Measurements from ENCODE around the gene STK38L. TPM values are rescaled to one million over a fixed set of nuclear protein-coding genes. Genes with fewer than 3 reads are reported as not detected.

STK38L gene
- polyA plus RNA-seq, 2 of the 4 experiments (the other 2 are of a cell fraction), result 17.3 to 32.2 TPM

DNA sequence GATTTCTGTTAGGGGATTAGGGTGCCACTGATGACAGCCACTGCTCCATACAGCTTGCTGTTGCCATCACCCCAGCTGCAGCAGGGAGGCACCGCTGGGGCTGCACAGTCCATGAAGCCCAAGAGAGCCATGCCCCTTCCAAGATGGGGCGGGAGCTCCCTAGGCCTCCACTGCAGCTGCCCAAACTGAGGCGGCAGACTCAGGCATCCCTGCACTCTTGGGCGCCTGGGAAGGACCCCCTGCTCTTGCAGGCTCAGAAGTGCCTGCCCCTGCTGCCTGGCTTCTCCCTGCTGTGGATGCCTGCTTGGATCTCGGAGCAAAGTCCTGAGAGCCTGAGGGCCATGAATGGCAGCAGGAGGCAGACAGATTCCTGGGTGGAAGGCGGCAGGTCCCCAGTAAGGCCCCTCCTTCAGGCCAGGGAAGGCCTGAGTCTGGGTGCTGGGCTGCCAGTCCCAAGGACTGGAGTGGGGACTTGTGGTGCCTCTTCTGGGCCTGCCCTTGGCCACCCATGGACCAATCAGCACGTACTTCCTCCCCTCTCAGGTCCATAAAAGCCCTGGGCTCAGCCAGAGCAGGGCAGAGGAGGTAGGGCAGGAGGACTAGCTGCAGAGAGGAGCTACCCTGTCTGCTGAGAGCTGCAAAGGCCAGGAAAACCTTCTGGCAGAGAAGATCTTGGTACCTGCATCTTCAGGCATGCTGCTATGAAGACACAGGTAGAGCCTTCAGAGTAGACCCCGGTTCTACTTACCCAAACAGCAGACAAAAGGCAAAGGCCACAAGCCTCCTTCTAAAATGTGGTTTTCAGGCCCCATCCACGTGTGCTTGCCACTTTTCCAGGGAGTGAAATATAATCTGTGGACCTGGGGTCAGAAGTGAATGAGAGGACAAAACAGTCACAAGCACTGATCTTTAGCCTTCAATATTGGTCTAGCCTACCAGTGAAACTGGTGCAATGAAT is 30.0 kb upstream of the STK38L start:
- 69% methylated on average over 8 of the region's 9 CpGs for WGBS (ENCODE audit: missing lambda C conversion rate)
- Histone ChIP-seq H3K4me2 (no peak overlapping the region), H3K4me3 (no peak overlapping the region), H3K9me3 (peaks cover 2% of the 10 kb centered on the region; the same call in 1 of the 3 replicates), H3K27ac (no peak overlapping the region), H3K4me1 (no peaks in the 10 kb centered on the region)
- CTCF ChIA-PET, result interaction anchor here (0.6 to 2.3 kb wide), 2 partner anchors 24 to 1175 kb away, joined by 3 to 9 read pairs; no protein-coding TSS in a partner anchor
- no peak for TF ChIP-seq HOXA7 (CRISPR knock-in tag; IDR thresholded peaks at IDR 0.05)
- TF ChIP-seq TP53 (CRISPR knock-in tag; IDR thresholded peaks at IDR 0.05), result no peak
- TF ChIP-seq RARB (CRISPR knock-in tag; IDR thresholded peaks at IDR 0.05), result no peak
- TF ChIP-seq EP300 (IDR thresholded peaks at IDR 0.05), result no peak
- TF ChIP-seq KDM1A (IDR thresholded peaks at IDR 0.05; ENCODE audit: low read depth), result no peak
- no peak for TF ChIP-seq ZNF302 (CRISPR knock-in tag; IDR thresholded peaks at IDR 0.05)
- no peak for TF ChIP-seq HDAC2 (IDR thresholded peaks at IDR 0.05)
- TF ChIP-seq NPAS2 (CRISPR knock-in tag; IDR thresholded peaks at IDR 0.05; ENCODE audit: borderline replicate concordance), result no peak
- TF ChIP-seq JUNB (IDR thresholded peaks at IDR 0.05), result no peak
- no peak for TF ChIP-seq FOSL2 (IDR thresholded peaks at IDR 0.05)
- no peak for TF ChIP-seq FOSL2 (CRISPR knock-in tag; IDR thresholded peaks at IDR 0.05)
- TF ChIP-seq POLR2A (IDR thresholded peaks at IDR 0.05; ENCODE audit: low read length), result no peak
- TF ChIP-seq, protein P1, sequence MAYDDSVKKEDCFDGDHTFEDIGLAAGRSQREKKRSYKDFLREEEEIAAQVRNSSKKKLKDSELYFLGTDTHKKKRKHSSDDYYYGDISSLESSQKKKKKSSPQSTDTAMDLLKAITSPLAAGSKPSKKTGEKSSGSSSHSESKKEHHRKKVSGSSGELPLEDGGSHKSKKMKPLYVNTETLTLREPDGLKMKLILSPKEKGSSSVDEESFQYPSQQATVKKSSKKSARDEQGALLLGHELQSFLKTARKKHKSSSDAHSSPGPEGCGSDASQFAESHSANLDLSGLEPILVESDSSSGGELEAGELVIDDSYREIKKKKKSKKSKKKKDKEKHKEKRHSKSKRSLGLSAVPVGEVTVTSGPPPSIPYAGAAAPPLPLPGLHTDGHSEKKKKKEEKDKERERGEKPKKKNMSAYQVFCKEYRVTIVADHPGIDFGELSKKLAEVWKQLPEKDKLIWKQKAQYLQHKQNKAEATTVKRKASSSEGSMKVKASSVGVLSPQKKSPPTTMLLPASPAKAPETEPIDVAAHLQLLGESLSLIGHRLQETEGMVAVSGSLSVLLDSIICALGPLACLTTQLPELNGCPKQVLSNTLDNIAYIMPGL (CRISPR knock-in tag; IDR thresholded peaks at IDR 0.05; ENCODE audit: borderline replicate concordance), result no peak
- no peak for TF ChIP-seq MAX (IDR thresholded peaks at IDR 0.05)
- no peak for TF ChIP-seq NFE2L2 (conservative IDR thresholded peaks at IDR 0.05; ENCODE audit: low read length)
- no peak for TF ChIP-seq TFCP2L1 (CRISPR knock-in tag; IDR thresholded peaks at IDR 0.05)
- TF ChIP-seq RNF2 (IDR thresholded peaks at IDR 0.05; ENCODE audit: borderline replicate concordance, low read depth), result no peak
- TF ChIP-seq HOXB5 (CRISPR knock-in tag; IDR thresholded peaks at IDR 0.05), result no peak
- DNase-seq (ENCODE audit: low read depth in 1 of 2, low spot score in 1 of 2), result no peak
- peak in 1 of 2 experiments; percentile 35; a peak in 3 of 6 replicates for ATAC-seq
- POLR2A ChIA-PET, result no interaction called here
- FAIRE-seq, result no peak

DNA sequence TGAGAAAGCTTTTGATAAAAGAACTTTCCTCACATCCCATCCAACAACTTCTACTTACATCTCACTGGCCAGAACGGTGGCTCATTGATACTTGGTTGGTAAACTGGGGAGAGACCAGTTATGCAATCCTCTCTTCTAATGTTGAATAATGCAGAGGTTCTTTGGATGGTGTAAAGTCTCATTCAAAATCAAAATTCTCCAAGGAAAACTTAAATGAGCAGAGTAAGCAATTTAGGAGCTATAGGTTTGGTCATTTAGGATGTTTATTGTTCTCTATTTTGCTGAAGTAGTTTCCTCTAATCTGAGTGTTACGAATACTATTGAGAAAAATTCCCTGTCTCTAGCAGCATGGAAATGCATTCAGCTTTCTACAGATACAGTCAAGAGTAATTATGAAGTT is 26.5 kb upstream of the STK38L start:
- no peak overlapping the region for H3K4me3 ChIP-seq
- no peak for TF ChIP-seq BHLHE40 (IDR thresholded peaks at IDR 0.05; ENCODE audit: low read depth, low read length)
- no peak for TF ChIP-seq MAZ (IDR thresholded peaks at IDR 0.05; ENCODE audit: borderline replicate concordance, low read depth, low read length)
- no peak for TF ChIP-seq HOXB5 (CRISPR knock-in tag; IDR thresholded peaks at IDR 0.05)
- no peak for TF ChIP-seq ESRRA (IDR thresholded peaks at IDR 0.05; ENCODE audit: borderline replicate concordance, low read length)
- TF ChIP-seq EP300 (IDR thresholded peaks at IDR 0.05), result no peak
- TF ChIP-seq EHF (CRISPR knock-in tag; IDR thresholded peaks at IDR 0.05), result no peak
- TF ChIP-seq MAFK (IDR thresholded peaks at IDR 0.05; ENCODE audit: partially characterized antibody), result peak; percentile 65
- WGBS (ENCODE audit: missing lambda C conversion rate), result 86% methylated on average over 2 of the region's 2 CpGs
- ChIA-PET CTCF (interaction anchor here (0.6 to 1.2 kb wide), 3 partner anchors 17 to 54 kb away, joined by 3 to 4 read pairs (median 3); no protein-coding TSS in a partner anchor), POLR2A (no interaction called here)
- no peak for DNase-seq (ENCODE audit: low read depth in 1 of 2, low spot score in 1 of 2)
- H3K4me2 ChIP-seq, result no peak overlapping the region
- no peaks in the 10 kb centered on the region for H3K9me3 ChIP-seq
- H3K27ac ChIP-seq, result no peak overlapping the region
- ATAC-seq, result no peak
- no peak for FAIRE-seq
- H3K4me1 ChIP-seq, result no peaks in the 10 kb centered on the region

DNA sequence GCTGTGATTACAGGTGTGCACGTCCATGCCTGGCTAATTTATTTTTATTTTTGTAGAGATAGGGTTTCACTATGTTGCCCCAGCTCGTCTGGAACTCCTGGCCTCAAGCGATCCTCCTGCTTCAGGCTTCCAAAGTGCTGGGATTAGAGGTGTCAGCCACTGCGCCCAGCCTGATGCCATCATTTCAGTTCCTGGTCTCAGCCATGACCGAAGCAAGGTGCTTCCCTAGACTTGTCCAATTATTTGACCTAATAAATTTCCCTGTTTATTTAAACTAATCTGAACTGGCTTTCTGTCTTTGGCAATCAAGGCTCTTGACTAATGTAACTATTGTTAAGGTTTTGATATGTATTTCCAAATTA is 24.4 kb upstream of the STK38L start:
- Histone ChIP-seq H3K9me3 (no peaks in the 10 kb centered on the region), H3K4me1 (no peaks in the 10 kb centered on the region)

More for the DNA sequence above, 24.4 kb upstream of the STK38L start:
- TF ChIP-seq HES2 (IDR thresholded peaks at IDR 0.05), result no peak
- TF ChIP-seq ZNF302 (CRISPR knock-in tag; IDR thresholded peaks at IDR 0.05), result no peak
- TF ChIP-seq HOXA7 (CRISPR knock-in tag; IDR thresholded peaks at IDR 0.05), result no peak
- no peak for TF ChIP-seq CHD2 (IDR thresholded peaks at IDR 0.05; ENCODE audit: low read length, partially characterized antibody)
- TF ChIP-seq TP53 (CRISPR knock-in tag; IDR thresholded peaks at IDR 0.05), result no peak
- H3K4me2 ChIP-seq, result no peak overlapping the region
- DNase-seq (ENCODE audit: low read depth in 1 of 2, low spot score in 1 of 2) (no peak), FAIRE-seq (no peak), ATAC-seq (no peak)
- no peak overlapping the region for H3K27ac ChIP-seq
- WGBS (ENCODE audit: missing lambda C conversion rate), result 60% methylated on average over 5 of the region's 5 CpGs
- ChIA-PET CTCF (no interaction called here), POLR2A (no interaction called here)
- H3K4me3 ChIP-seq, result no peak overlapping the region

Measured in A549 (cell line).